Dedifferentiated amniotic fluid mesenchymal stem cell (primary cell): Measurements from ENCODE around the gene PLCG1.
A peak's percentile ranks its signal among the peaks of the same experiment; 100 is the strongest.

Experiments used
- DNase-seq: peaks from one replicate; pipeline ENCODE4 v3.0.0-alpha.2; 2016; ENCODE audit errors: extremely low spot score

The PLCG1 gene

GRCh38 chr20:41166201-41167117 lies 29.1 kb downstream of the PLCG1 start:
- no peak for DNase-seq

- no peak for DNase-seq
Measured at GRCh38 chr20:41167118-41167470, 29.8 kb downstream of the PLCG1 start.

- no peak for DNase-seq
Measured at GRCh38 chr20:41167481-41168253, 30.3 kb downstream of the PLCG1 start.

DNA sequence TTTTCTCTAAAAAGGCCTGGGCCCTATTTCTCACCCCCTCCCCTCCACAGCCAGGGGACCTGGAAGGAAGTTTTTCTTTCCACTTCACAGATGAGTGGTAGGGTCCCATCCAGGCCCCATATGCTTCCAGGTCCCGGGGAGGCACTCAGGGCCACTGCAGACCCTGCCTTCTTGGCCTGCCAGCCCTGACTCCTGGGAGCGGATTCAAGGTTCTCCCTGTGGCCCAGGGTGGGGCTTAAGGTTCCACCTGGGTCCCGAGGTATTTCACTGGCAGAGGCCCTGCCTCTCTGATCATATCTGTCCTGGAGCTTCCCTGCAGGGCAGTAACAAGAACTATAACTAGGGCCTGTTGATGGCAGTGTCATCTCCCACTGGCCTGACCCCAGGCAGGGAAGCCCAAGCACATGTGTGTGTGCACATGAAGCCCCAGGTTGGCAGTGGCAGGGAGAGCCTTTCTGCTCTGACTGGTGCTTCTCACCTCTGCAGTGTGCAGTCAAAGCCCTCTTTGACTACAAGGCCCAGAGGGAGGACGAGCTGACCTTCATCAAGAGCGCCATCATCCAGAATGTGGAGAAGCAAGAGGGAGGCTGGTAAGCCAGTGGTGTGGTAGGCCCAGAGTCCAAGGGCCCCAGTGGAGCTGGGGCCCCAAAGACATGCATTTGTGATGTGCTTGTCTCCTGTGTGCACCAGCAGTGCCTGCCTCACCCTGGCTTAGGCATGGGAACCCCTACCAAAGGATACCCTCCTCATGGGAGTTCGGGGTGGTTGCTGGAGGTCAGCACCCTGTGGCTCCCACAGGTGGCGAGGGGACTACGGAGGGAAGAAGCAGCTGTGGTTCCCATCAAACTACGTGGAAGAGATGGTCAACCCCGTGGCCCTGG lies 31.2 kb downstream of the PLCG1 start:
- DNase-seq: no peak

GRCh38 chr20:41169162-41169690 lies 31.9 kb downstream of the PLCG1 start:
- no peak for DNase-seq

GRCh38 chr20:41169791-41170351 lies 32.5 kb downstream of the PLCG1 start:
- DNase-seq: no peak

- DNase-seq: no peak
Measured at GRCh38 chr20:41170386-41171105, 33.2 kb downstream of the PLCG1 start.

GRCh38 chr20:41171736-41172295 lies 34.5 kb downstream of the PLCG1 start:
- DNase-seq: no peak

DNA sequence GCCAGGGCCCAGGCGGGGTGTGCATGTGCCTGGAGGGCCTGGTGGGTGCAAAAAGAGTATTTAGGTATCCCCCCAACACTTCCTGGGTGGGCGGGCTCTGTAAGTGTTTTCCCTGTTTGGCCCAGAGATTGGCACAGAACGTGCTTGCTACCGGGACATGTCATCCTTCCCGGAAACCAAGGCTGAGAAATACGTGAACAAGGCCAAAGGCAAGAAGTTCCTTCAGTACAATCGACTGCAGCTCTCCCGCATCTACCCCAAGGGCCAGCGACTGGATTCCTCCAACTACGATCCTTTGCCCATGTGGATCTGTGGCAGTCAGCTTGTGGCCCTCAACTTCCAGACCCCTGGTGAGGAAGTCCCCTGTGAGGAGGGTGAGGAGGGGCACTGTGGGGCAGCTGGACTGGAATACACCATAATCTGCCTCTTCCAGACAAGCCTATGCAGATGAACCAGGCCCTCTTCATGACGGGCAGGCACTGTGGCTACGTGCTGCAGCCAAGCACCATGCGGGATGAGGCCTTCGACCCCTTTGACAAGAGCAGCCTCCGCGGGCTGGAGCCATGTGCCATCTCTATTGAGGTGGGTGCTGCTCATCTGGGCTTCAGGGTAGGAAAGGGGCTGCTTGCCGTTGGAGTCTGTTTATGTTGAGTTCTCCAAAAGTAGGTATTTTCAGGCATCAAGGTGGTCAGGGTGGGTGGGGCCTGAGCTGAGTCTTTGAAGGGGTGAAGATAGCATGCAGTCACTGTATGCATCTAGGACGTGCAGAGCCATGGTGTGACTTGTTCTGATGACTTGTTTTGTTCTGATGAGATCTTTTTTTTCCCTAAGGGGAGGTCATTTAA lies 35.2 kb downstream of the PLCG1 start:
- DNase-seq: no peak

- DNase-seq: peak; percentile 59
Measured at GRCh38 chr20:41173161-41173721, 35.9 kb downstream of the PLCG1 start.

- no peak for DNase-seq
Measured at GRCh38 chr20:41173791-41174341, 36.5 kb downstream of the PLCG1 start.

- DNase-seq: no peak
Measured at GRCh38 chr20:41174373-41174772, 37.0 kb downstream of the PLCG1 start.

DNA sequence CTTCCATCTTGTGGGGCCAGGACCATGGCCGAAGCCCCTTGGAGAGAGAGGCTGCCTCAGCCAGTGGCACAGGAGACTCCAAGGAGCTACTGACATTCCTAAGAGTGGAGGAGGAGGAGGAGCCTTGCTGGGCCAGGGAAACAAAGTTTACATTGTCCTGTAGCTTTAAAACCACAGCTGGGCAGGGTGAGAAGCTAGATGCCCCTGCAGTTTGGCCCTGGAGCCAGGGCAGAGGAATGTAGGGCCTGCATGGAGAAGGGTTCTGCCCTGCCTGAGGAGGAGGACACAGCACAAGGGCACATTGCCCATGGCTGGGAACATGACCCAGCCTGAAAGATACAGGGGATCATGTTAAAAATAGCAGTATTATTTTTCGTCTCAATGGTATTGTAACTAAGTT lies 37.4 kb downstream of the PLCG1 start:
- DNase-seq: no peak

GRCh38 chr20:41175201-41175651 lies 37.9 kb downstream of the PLCG1 start:
- DNase-seq: no peak

- no peak for DNase-seq
Measured at GRCh38 chr20:41175727-41176330, 38.5 kb downstream of the PLCG1 start.

DNA sequence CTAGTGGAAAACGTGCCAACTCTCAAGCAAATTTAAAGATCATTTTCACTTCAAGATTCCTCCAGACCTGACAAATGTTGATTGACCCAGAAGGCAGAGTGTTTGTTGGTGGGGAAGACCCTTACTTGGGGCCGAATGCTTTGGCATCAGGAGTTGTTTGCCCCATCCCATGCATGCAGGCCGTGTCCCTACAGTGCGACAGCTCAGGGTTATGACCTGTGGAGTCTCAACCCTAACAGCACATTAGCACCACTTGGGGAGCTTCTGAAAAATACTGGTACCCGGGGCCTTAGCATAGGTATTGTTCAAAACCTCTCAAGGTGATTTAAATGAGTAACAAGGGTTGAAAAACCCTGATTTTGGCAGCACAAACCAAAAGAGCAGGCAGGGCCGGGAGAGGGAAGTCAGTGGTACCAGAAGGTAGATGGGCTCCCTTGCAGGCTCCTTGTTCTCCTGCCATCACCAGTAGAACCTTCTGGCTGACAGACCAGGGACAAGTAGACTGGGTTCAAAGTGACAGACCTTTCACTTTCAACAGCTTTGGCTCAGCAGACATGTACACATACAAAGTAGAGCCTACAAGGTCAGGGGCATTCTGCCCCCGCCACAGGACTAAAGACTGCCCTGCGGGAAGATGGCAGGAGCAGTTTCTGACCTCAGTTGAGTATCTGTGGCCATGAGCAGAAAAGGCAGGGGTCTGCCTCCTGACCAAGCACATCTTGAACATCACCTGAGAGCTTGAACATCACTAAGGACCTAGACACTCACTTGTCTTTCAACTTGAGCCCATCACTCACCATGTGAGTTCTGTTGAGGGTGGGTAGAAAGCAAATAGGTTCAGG lies 39.6 kb downstream of the PLCG1 start:
- DNase-seq: no peak

DNA sequence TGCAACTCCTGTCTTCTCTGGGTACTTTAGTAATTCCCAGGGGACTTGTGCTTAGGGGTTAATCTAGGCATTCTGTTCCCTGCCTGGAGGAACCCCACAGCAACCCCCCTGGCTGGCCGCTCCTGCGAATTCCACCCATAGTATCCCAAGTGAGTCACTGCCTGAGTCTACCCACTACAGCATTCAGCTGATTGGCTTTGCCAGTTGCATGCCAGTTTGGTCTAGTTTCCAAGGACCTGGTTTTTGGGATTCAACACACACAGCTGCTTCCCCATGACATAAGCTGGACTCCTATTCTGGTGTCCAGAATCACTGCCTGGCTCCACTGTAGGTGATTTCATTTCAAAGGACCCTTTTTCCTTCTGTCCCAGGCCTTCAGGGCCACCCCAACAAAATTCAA lies 40.3 kb downstream of the PLCG1 start:
- peak; percentile 94 for DNase-seq
